Measurements from ENCODE around the gene KDM6B. TPM values are rescaled to one million over a fixed set of nuclear protein-coding genes. Genes with fewer than 3 reads are reported as not detected.

KDM6B gene
- total RNA-seq, 4 donors from 2014 or later, result 7.5 to 10.8 (median 9.7) TPM

GRCh38 chr17:7854851-7855659 is 21.0 kb downstream of the KDM6B start, which contains the start of gene TMEM88:
Gene TMEM88, plus strand, starts transcription at chr17:7855066. Its CDS starts 9 bp downstream, at chr17:7855075.
- H3K36me3 ChIP-seq, result peaks cover 0 to 41% (median 19%) of the 10 kb centered on the region in 3 donors
- peak within 1 kb of the TSS; percentile 66 to 78 (median 69) for H3K4me3 ChIP-seq
- H3K27me3 ChIP-seq, result no peaks in the 10 kb centered on the region
- H3K4me1 ChIP-seq, result peaks cover 0 to 45% (median 32%) of the 10 kb centered on the region in 4 donors
- H3K27ac ChIP-seq, result peak within 1 kb of the TSS; percentile 86 to 97 (median 92)
- no peak for DNase-seq (ENCODE audit: low spot score in 2 of 2)
- H3K9me3 ChIP-seq, result no peaks in the 10 kb centered on the region
- TF ChIP-seq CTCF (IDR thresholded peaks at IDR 0.05) (no peak), POLR2A (IDR thresholded peaks at IDR 0.05) (no peak), EP300 (IDR thresholded peaks at IDR 0.05) (no peak)
- 37 to 65% methylated on average over 40 to 55 of the region's 57 CpGs for WGBS, 2 donors

DNA sequence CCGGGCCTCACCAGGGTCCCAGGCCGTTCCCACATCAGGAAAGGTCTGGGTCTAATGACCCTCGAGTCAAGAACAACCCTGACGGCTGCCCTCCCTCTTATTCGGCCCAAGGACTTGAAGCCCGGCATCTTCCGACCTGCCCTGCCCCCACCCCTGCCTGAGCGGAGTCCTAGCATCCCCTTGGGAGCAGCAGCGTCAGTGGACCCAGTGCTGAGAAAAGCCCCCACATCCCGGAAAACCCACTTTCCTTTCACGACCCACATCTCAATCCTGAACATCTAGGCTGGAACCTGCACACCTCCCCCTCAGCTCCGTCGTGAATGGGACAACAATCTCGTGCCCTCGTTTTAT is 21.6 kb downstream of the KDM6B start:
- DNase-seq (ENCODE audit: low spot score in 2 of 2), result peak in 1 of 2 donors; percentile 25
- 13 to 14% methylated on average over 12 to 15 of the region's 15 CpGs for WGBS, 2 donors
- peaks cover 0 to 45% (median 32%) of the 10 kb centered on the region in 4 donors for H3K4me1 ChIP-seq
- H3K27ac ChIP-seq, result peak overlapping the region; percentile 86 to 97 (median 92)
- TF ChIP-seq EP300 (IDR thresholded peaks at IDR 0.05), result no peak
- no peak for TF ChIP-seq CTCF (IDR thresholded peaks at IDR 0.05)
- TF ChIP-seq POLR2A (IDR thresholded peaks at IDR 0.05), result no peak
- peaks cover 0 to 39% (median 17%) of the 10 kb centered on the region in 3 donors for H3K36me3 ChIP-seq
- no peaks in the 10 kb centered on the region for H3K27me3 ChIP-seq
- peak overlapping the region; percentile 66 to 78 (median 69) for H3K4me3 ChIP-seq
- H3K9me3 ChIP-seq, result no peaks in the 10 kb centered on the region

DNA sequence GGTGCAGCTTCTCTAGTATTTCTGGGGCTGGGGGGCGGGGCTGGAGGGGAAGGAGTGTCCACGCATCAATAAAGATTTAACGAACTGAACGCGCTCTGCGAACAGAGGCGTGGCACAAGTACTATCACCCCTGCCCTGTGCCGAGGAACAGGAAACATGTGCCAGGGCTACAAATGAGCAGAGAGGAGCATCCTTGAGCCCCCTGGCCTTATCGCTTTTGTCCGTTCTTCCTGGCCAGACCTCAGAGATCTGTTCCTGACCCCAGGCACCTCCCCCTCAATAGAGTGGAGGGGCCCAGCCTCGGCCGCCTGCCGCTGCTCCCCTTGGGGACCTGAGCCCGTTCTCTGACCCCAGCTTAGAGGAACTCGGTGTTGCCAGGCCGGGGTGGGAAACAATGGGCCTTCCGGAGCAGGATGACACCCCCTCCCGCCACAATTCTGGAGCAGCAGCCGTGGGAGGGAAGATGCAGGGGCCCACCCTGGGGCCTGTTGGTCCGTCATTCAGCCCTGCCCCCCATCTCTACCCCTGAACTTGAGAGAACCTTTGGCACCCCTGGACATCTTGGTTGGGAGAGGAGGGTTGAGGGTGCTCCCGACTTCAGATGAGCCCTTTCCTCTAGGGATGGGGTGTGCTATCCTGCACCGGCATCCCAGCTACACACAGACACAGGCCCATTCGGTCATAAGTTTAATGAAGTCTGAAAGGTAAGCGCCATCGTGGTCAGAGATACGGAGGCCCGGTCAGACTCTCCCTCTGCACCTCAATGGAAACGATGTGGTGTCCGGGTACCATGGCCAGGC is 22.2 kb downstream of the KDM6B start:
- H3K36me3 ChIP-seq, result peaks cover 0 to 39% (median 14%) of the 10 kb centered on the region in 3 donors
- H3K27ac ChIP-seq, result peak overlapping the region; percentile 86 to 97 (median 92)
- H3K27me3 ChIP-seq, result no peaks in the 10 kb centered on the region
- 3 to 5% methylated on average over 29 of the region's 29 CpGs for WGBS, 2 donors
- TF ChIP-seq POLR2A (IDR thresholded peaks at IDR 0.05), result peak in 1 of 2 donors; percentile 8
- peak in 1 of 2 donors; percentile 59 for TF ChIP-seq EP300 (IDR thresholded peaks at IDR 0.05)
- no peak for TF ChIP-seq CTCF (IDR thresholded peaks at IDR 0.05)
- H3K4me3 ChIP-seq, result peak overlapping the region; percentile 66 to 78 (median 69)
- H3K4me1 ChIP-seq, result peaks cover 0 to 45% (median 32%) of the 10 kb centered on the region in 4 donors
- DNase-seq (ENCODE audit: low spot score in 2 of 2), result peak; percentile 14 to 35
- no peaks in the 10 kb centered on the region for H3K9me3 ChIP-seq

- WGBS, 2 donors, result 0% methylated on average over 29 to 44 of the region's 64 CpGs
- H3K27ac ChIP-seq, result peak within 1 kb of the TSS; percentile 86 to 97 (median 92)
Measured at GRCh38 chr17:7856811-7857712, 23.0 kb downstream of the KDM6B start, which contains the start of gene NAA38. Gene NAA38, minus strand, starts transcription at chr17:7857559. Its CDS starts 96 bp downstream, at chr17:7857463.

More at GRCh38 chr17:7856811-7857712, 23.0 kb downstream of the KDM6B start, which contains the start of gene NAA38:
- Histone ChIP-seq H3K36me3 (peaks cover 0 to 42% (median 13%) of the 10 kb centered on the region in 3 donors), H3K4me1 (peaks cover 0 to 37% (median 31%) of the 10 kb centered on the region in 4 donors), H3K4me3 (peak within 1 kb of the TSS; percentile 66 to 78 (median 69)), H3K27me3 (no peaks in the 10 kb centered on the region), H3K9me3 (no peaks in the 10 kb centered on the region)
- DNase-seq (ENCODE audit: low spot score in 2 of 2), result peak; percentile 93 to 95
- TF ChIP-seq CTCF (IDR thresholded peaks at IDR 0.05) (peak; percentile 13 to 76 (median 48)), POLR2A (IDR thresholded peaks at IDR 0.05) (peak; percentile 47 to 69), EP300 (IDR thresholded peaks at IDR 0.05) (peak; percentile 44 to 93)
